WTC11 (cell line): ENCODE data around the gene SCYL3. TPM values are rescaled to one million over a fixed set of nuclear protein-coding genes. Genes with fewer than 3 reads are reported as not detected.

Experiments used
- ATAC-seq: fragments of 200-7000 bp; cut with Tn5 transposase; 2 replicates; pipeline ENCODE4 v1.10.0; 2021; ENCODE audit warnings: mild to moderate bottlenecking, moderate library complexity
- CTCF ChIA-PET: fragments of 300-600 bp; sonication (Branson Sonifier 250); formaldehyde crosslinking; loops from one replicate; lab custom pipeline; 2021; ENCODE audit warnings: antibody characterized with exemption; lab: Charles Lee
- POLR2A ChIA-PET: fragments of 350-600 bp; sonication (Branson Sonifier 250); formaldehyde crosslinking; loops from one replicate; lab custom pipeline; 2021; ENCODE audit warnings: antibody characterized with exemption; lab: Charles Lee
- DNase-seq: peaks from one replicate; pipeline ENCODE4 v3.0.0; 2021; ENCODE audit warnings: low spot score
- H3K27ac Mint-ChIP-seq: 2 replicates; pipeline ENCODE4 v1.8.0; 2021; ENCODE audit warnings: mixed read lengths
- H3K27me3 Mint-ChIP-seq: 2 replicates; pipeline ENCODE4 v1.8.0; 2021; ENCODE audit warnings: low read depth, mild to moderate bottlenecking, moderate library complexity, mixed read lengths
- H3K36me3 Mint-ChIP-seq: 2 replicates; pipeline ENCODE4 v1.8.0; 2021; ENCODE audit warnings: mixed read lengths
- H3K4me1 Mint-ChIP-seq: 2 replicates; pipeline ENCODE4 v1.8.0; 2022; ENCODE audit warnings: mixed read lengths
- H3K4me3 Mint-ChIP-seq: 2 replicates; pipeline ENCODE4 v1.8.0; 2021; ENCODE audit warnings: mild to moderate bottlenecking, moderate library complexity, mixed read lengths
- H3K9me3 Mint-ChIP-seq: 2 replicates; pipeline ENCODE4 v1.8.0; 2021; ENCODE audit warnings: mixed read lengths
- ATF1 ChIP-seq: sonication (generic); formaldehyde crosslinking; IDR thresholded peaks from 2 replicates; pipeline ENCODE4 v1.8.1; 2023; ENCODE audit warnings: mild to moderate bottlenecking, moderate library complexity, missing genetic modification reagents
- ATF3 ChIP-seq: sonication (generic); formaldehyde crosslinking; conservative IDR thresholded peaks from 2 replicates; pipeline ENCODE4 v1.8.1; 2022; ENCODE audit warnings: mild to moderate bottlenecking, missing genetic modification reagents
- E2F1 ChIP-seq: sonication (generic); formaldehyde crosslinking; IDR thresholded peaks from 2 replicates; pipeline ENCODE4 v1.8.0; 2022; ENCODE audit warnings: mild to moderate bottlenecking, missing genetic modification reagents
- E2F4 ChIP-seq: sonication (generic); formaldehyde crosslinking; IDR thresholded peaks from 2 replicates; pipeline ENCODE4 v1.8.1; 2022; ENCODE audit warnings: low read depth, mild to moderate bottlenecking, moderate library complexity, missing genetic modification reagents, borderline replicate concordance
- ELF4 ChIP-seq: sonication (generic); formaldehyde crosslinking; IDR thresholded peaks from 2 replicates; pipeline ENCODE4 v1.8.1; 2022; ENCODE audit warnings: low read depth, mild to moderate bottlenecking, moderate library complexity, missing genetic modification reagents
- ERG ChIP-seq: fragments of 250-450 bp; sonication (Bioruptor Pico); IDR thresholded peaks from 2 replicates; pipeline ENCODE4 v1.8.0; 2021; ENCODE audit warnings: mild to moderate bottlenecking
- ESRRA ChIP-seq: sonication (generic); formaldehyde crosslinking; IDR thresholded peaks from 2 replicates; pipeline ENCODE4 v1.8.1; 2022; ENCODE audit warnings: mild to moderate bottlenecking, missing genetic modification reagents, borderline replicate concordance
- FOXJ3 ChIP-seq: sonication (generic); formaldehyde crosslinking; IDR thresholded peaks from 2 replicates; pipeline ENCODE4 v1.9.0; 2021; ENCODE audit warnings: missing genetic modification reagents, mild to moderate bottlenecking, borderline replicate concordance
- FOXK1 ChIP-seq: sonication (generic); formaldehyde crosslinking; IDR thresholded peaks from 2 replicates; pipeline ENCODE4 v1.8.0; 2022; ENCODE audit warnings: mild to moderate bottlenecking, moderate library complexity, missing genetic modification reagents
- FOXP1 ChIP-seq: sonication (generic); formaldehyde crosslinking; IDR thresholded peaks from 2 replicates; pipeline ENCODE4 v1.8.0; 2022; ENCODE audit warnings: missing genetic modification reagents, mild to moderate bottlenecking, moderate library complexity, borderline replicate concordance
- GABPB1 ChIP-seq: sonication (generic); formaldehyde crosslinking; IDR thresholded peaks from 2 replicates; pipeline ENCODE4 v1.8.1; 2023; ENCODE audit warnings: mild to moderate bottlenecking, missing genetic modification reagents
- HMGA2 ChIP-seq: fragments of 250-450 bp; sonication (Bioruptor Pico); IDR thresholded peaks from 2 replicates; pipeline ENCODE4 v1.4.0; 2021; ENCODE audit warnings: mild to moderate bottlenecking, moderate library complexity
- JUN ChIP-seq: sonication (generic); formaldehyde crosslinking; IDR thresholded peaks from 2 replicates; pipeline ENCODE4 v1.8.0; 2023; ENCODE audit warnings: mild to moderate bottlenecking, missing genetic modification reagents
- MYBL2 ChIP-seq: sonication (generic); formaldehyde crosslinking; IDR thresholded peaks from 2 replicates; pipeline ENCODE4 v1.8.1; 2023; ENCODE audit warnings: mild to moderate bottlenecking, moderate library complexity, missing genetic modification reagents
- NFYB ChIP-seq: sonication (generic); formaldehyde crosslinking; conservative IDR thresholded peaks from 2 replicates; pipeline ENCODE4 v1.8.0; 2022; ENCODE audit warnings: low read depth, missing genetic modification reagents
- OVOL2 ChIP-seq: fragments of 250-450 bp; sonication (Bioruptor Pico); IDR thresholded peaks from 2 replicates; pipeline ENCODE4 v1.9.0; 2021; ENCODE audit warnings: mild to moderate bottlenecking, borderline replicate concordance
- RORB ChIP-seq: fragments of 250-450 bp; sonication (Bioruptor Pico); IDR thresholded peaks from 2 replicates; pipeline ENCODE4 v1.9.0; 2021; ENCODE audit warnings: mild to moderate bottlenecking
- SOX15 ChIP-seq: fragments of 250-450 bp; sonication (Bioruptor Pico); IDR thresholded peaks from 2 replicates; pipeline ENCODE4 v1.9.0; 2021; ENCODE audit warnings: mild to moderate bottlenecking
- STAT6 ChIP-seq: sonication (generic); formaldehyde crosslinking; conservative IDR thresholded peaks from 2 replicates; pipeline ENCODE4 v1.8.1; 2023; ENCODE audit warnings: mild to moderate bottlenecking, low read depth, missing genetic modification reagents, moderate library complexity
- ZBTB21 ChIP-seq: sonication (generic); formaldehyde crosslinking; IDR thresholded peaks from 2 replicates; pipeline ENCODE4 v1.8.1; 2023; ENCODE audit warnings: mild to moderate bottlenecking, missing genetic modification reagents, borderline replicate concordance
- ZNF121 ChIP-seq: sonication (generic); formaldehyde crosslinking; IDR thresholded peaks from 2 replicates; pipeline ENCODE4 v1.8.0; 2023; ENCODE audit warnings: missing genetic modification reagents
- ZNF138 ChIP-seq: sonication (generic); formaldehyde crosslinking; conservative IDR thresholded peaks from 2 replicates; pipeline ENCODE4 v1.8.1; 2022; ENCODE audit warnings: mild to moderate bottlenecking, moderate library complexity, missing genetic modification reagents
- ZNF671 ChIP-seq: fragments of 250-450 bp; sonication (Bioruptor Pico); IDR thresholded peaks from 2 replicates; pipeline ENCODE4 v1.8.0; 2021; ENCODE audit warnings: mild to moderate bottlenecking
- total RNA-seq: library from RNA; stranded (reverse); gene quantifications from 3 replicates; pipeline ENCODE4 v1.2.3, GENCODE V29; 2021
- TF ChIP-seq, protein P1 (sequence below): sonication (generic); formaldehyde crosslinking; IDR thresholded peaks from 2 replicates; pipeline ENCODE4 v1.8.1; 2023; ENCODE audit warnings: mild to moderate bottlenecking, missing genetic modification reagents
- TF ChIP-seq, protein P2 (sequence below): fragments of 250-450 bp; sonication (Bioruptor Pico); conservative IDR thresholded peaks from 2 replicates; pipeline ENCODE4 v1.9.0; 2021; ENCODE audit warnings: mild to moderate bottlenecking
- TF ChIP-seq, protein P3 (sequence below): sonication (generic); formaldehyde crosslinking; IDR thresholded peaks from 2 replicates; pipeline ENCODE4 v1.8.1; 2022; ENCODE audit warnings: missing genetic modification reagents, borderline replicate concordance

The SCYL3 gene
- total RNA-seq, 1 experiment from 2014 or later, result 5.3 TPM

DNA sequence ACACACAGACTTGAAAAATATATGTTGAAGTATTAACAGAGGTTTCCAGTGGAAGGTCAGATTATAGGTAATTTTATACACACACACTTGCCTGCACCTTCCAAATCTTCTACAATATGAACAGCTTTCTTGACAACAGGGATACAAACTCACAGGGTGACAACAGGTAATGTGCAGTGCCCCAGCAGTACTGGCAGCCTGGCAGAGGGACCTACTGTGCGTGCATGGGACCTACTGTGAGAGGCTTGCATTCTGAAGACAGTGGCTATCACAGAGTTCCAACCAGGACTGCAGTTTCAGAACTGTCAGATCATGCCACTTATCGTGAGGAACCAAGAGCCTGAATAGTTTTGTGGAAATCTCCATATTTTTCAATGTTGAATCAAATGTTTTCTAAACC is 3.8 kb downstream of the SCYL3 start:
- POLR2A ChIA-PET, result no interaction called here
- Mint-ChIP-seq H3K4me1 (peaks cover 38% of the 10 kb centered on the region), H3K4me3 (no peak overlapping the region), H3K27ac (no peak overlapping the region), H3K9me3 (no peaks in the 10 kb centered on the region), H3K36me3 (peaks cover 11% of the 10 kb centered on the region; the same call in 1 of the 2 replicates), H3K27me3 (no peaks in the 10 kb centered on the region)
- DNase-seq, result no peak
- ATAC-seq, result no peak
- TF ChIP-seq ERG (no peak), JUN (no peak), ATF1 (no peak), SOX15 (CRISPR knock-in tag) (no peak), E2F4 (no peak), ESRRA (CRISPR knock-in tag) (no peak), ZNF121 (CRISPR knock-in tag) (no peak), OVOL2 (CRISPR knock-in tag) (no peak), FOXP1 (CRISPR knock-in tag) (no peak), ZNF671 (CRISPR knock-in tag) (no peak), ZBTB21 (no peak), FOXK1 (CRISPR knock-in tag) (no peak), NFYB (CRISPR knock-in tag) (no peak), MYBL2 (no peak), GABPB1 (CRISPR knock-in tag) (no peak)
- TF ChIP-seq, protein P1, sequence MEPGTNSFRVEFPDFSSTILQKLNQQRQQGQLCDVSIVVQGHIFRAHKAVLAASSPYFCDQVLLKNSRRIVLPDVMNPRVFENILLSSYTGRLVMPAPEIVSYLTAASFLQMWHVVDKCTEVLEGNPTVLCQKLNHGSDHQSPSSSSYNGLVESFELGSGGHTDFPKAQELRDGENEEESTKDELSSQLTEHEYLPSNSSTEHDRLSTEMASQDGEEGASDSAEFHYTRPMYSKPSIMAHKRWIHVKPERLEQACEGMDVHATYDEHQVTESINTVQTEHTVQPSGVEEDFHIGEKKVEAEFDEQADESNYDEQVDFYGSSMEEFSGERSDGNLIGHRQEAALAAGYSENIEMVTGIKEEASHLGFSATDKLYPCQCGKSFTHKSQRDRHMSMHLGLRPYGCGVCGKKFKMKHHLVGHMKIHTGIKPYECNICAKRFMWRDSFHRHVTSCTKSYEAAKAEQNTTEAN, result no peak
- TF ChIP-seq, protein P2, sequence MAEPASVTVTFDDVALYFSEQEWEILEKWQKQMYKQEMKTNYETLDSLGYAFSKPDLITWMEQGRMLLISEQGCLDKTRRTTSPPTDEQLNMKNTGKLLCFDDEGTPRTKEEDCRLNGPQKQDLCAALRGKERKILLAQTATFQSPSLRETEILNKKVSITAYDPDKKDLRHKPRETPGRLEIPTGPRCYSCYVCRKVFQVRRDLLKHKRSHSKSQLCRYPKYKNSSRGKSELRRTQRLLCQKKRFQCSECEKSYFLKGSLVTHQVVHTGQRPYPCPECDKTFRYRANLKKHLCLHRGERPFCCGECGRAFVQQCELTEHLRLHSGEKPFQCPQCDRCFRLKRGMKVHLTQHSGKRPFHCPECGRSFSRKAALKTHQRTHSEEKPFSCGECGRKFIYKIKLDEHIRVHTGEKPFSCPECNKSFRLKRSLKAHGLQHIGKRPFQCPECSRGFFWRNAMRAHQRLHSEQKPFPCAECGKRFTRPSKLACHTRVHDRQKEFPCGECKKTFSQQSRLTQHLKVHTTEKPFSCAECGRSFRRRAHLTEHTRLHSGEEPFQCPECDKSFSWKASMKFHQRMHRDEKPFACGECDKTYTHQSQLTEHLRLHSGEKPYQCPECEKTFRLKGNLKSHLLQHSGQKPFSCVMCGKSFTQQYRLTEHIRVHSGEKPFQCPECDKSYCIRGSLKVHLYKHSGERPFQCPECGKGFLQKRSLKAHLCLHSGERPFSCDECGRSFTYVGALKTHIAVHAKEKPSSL (CRISPR knock-in tag), result no peak
- CTCF ChIA-PET, result no interaction called here

DNA sequence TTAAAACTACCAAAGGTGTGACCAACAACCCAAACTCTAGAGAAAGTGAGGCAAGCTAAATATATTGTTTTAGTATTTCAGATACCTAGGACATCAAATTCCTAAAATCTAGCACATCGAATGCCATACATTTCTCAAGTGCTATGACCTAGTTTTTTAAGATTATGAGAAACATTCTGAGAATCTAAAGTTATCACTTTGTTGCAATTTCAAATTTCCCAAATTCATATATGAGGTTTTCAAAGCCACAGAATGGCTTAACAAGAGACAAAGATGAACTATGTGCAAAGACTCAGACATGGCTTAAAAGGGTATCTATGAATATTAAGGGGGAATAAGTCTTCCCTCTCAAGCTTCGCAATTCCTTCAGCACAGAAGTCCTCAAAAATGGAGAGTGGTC is 6.8 kb downstream of the SCYL3 start:
- Mint-ChIP-seq H3K27ac (no peak overlapping the region), H3K36me3 (peaks cover 22% of the 10 kb centered on the region), H3K27me3 (no peaks in the 10 kb centered on the region), H3K4me3 (no peak overlapping the region), H3K9me3 (0 out of 2 replicates have a peak, but pooled peaks cover 5% of the 10 kb centered on the region), H3K4me1 (peaks cover 25% of the 10 kb centered on the region)
- ChIA-PET CTCF (no interaction called here), POLR2A (no interaction called here)
- ATAC-seq, result no peak
- DNase-seq, result no peak
- TF ChIP-seq HMGA2 (no peak), ZNF671 (CRISPR knock-in tag) (no peak), ZNF138 (no peak), ZBTB21 (no peak), FOXJ3 (CRISPR knock-in tag) (no peak), GABPB1 (CRISPR knock-in tag) (no peak), ATF3 (no peak), RORB (no peak), STAT6 (CRISPR knock-in tag) (no peak), ELF4 (no peak), E2F1 (CRISPR knock-in tag) (no peak)
- TF ChIP-seq, protein P3, sequence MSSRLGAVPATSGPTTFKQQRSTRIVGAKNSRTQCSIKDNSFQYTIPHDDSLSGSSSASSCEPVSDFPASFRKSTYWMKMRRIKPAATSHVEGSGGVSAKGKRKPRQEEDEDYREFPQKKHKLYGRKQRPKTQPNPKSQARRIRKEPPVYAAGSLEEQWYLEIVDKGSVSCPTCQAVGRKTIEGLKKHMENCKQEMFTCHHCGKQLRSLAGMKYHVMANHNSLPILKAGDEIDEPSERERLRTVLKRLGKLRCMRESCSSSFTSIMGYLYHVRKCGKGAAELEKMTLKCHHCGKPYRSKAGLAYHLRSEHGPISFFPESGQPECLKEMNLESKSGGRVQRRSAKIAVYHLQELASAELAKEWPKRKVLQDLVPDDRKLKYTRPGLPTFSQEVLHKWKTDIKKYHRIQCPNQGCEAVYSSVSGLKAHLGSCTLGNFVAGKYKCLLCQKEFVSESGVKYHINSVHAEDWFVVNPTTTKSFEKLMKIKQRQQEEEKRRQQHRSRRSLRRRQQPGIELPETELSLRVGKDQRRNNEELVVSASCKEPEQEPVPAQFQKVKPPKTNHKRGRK (CRISPR knock-in tag), result no peak
